ENCODE data around the gene RUBCNL. TPM values are rescaled to one million over a fixed set of nuclear protein-coding genes. Genes with fewer than 3 reads are reported as not detected.

Gene RUBCNL
- total and polyA plus RNA-seq, 2 of the 4 experiments (the other 2 are of a cell fraction): 0.03 TPM; not detected in 1

DNA sequence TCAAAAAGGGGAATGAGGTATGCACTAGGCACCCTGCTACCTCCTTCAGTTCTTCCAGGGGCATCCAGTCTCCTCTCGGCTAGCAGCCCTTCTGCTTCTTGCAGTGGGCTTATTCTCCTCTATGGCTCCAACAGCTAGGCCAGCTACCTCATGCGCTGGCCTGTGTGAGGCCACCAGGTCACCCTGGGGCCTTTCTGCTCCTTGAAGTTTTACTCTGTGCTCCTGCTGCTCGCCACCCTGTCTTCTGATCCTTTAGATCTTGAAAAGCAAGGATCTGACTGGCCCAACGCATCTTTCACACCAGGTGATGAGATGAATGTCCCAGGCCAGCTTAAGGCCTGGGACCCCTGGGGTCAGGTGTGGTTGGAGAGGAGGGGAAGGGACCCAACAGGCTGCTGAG, 66.2 kb downstream of the RUBCNL start:
- POLR2A ChIA-PET (ENCODE audit: unreplicated experiment): no interaction called here
- H2BK20ac ChIP-seq (ENCODE audit: low read depth, low read length): no peak overlapping the region
- H4K20me1 ChIP-seq (ENCODE audit: insufficient read depth, low read length): no peaks in the 10 kb centered on the region
- H2BK15ac ChIP-seq (ENCODE audit: low read depth, low read length): no peak overlapping the region
- H3K4me1 ChIP-seq (ENCODE audit: control insufficient read depth, insufficient read depth, low read length): no peaks in the 10 kb centered on the region
- H3K79me1 ChIP-seq (ENCODE audit: low read depth in 1 of 2, low read length in 2 of 2): no peaks in the 10 kb centered on the region
- H3K9me1 ChIP-seq (ENCODE audit: insufficient read depth, low read length): no peaks in the 10 kb centered on the region
- peaks cover 6% of the 10 kb centered on the region; the same call in 1 of the 2 replicates for H3K27me3 ChIP-seq (ENCODE audit: control insufficient read depth, insufficient read depth, low read length)
- BruUV-seq (replicated peaks): no TSS peak
- H4K5ac ChIP-seq (ENCODE audit: low read depth, low read length): no peak overlapping the region
- no peak overlapping the region for H3K4me2 ChIP-seq (ENCODE audit: low read depth, low read length)
- no peak overlapping the region for H3K9ac ChIP-seq (ENCODE audit: low read depth, low read length)
- no peak overlapping the region for H3K4ac ChIP-seq (ENCODE audit: low read depth, low read length)
- no peak overlapping the region for H3K23ac ChIP-seq (ENCODE audit: low read depth, low read length)
- DNase-seq (no peak), ATAC-seq (ENCODE audit: low read depth) (no peak)
- no peak overlapping the region for H3K4me3 ChIP-seq (ENCODE audit: insufficient read depth, low read depth, low read length)
- H3K14ac ChIP-seq (replicated peaks; ENCODE audit: low read depth, low read length): no peak overlapping the region
- H2BK120ac ChIP-seq (ENCODE audit: low read depth, low read length): no peak overlapping the region
- H4K8ac ChIP-seq (ENCODE audit: low read depth in 2 of 2, low read length in 2 of 2): no peak overlapping the region
- H4K91ac ChIP-seq (ENCODE audit: insufficient read depth, low read depth, low read length): no peak overlapping the region
- no peak overlapping the region for H3K18ac ChIP-seq (ENCODE audit: low read depth, low read length)
- H3K27ac ChIP-seq (ENCODE audit: insufficient read depth, low read length): no peak overlapping the region
- CTCF ChIA-PET: no interaction called here
- no peak overlapping the region for H2BK5ac ChIP-seq (ENCODE audit: low read depth, low read length, poor library complexity, severe bottlenecking)
- intact Hi-C loops (cut with micrococcal nuclease) (loop anchor here (1.0 kb wide), 1 partner anchor 161 kb away; no protein-coding TSS in a partner anchor), in situ Hi-C loops (cut with MboI; ENCODE audit: low sequenced_read_pairs) (no loop called here), dilution Hi-C loops (cut with HindIII; ENCODE audit: low sequenced_read_pairs, unreplicated experiment) (no loop called here)
- no peak overlapping the region for H2AK5ac ChIP-seq (ENCODE audit: low read depth, low read length)
- 83% methylated on average over 3 of the region's 4 CpGs; no CpG with 5 or more reads in 1 of the 2 experiments for WGBS, 2 experiments (ENCODE audit: extremely low coverage in 2 of 2, insufficient read length in 1 of 2)
- no peaks in the 10 kb centered on the region for H3K36me3 ChIP-seq (ENCODE audit: control insufficient read depth, insufficient read depth, low read length)
- H3K9me3 ChIP-seq (ENCODE audit: control insufficient read depth, insufficient read depth, low read length): no peaks in the 10 kb centered on the region
- TF ChIP-seq CTCF (conservative IDR thresholded peaks at IDR 0.05; ENCODE audit: low read depth, low read length) (no peak), NFE2L2 (IDR thresholded peaks at IDR 0.05; ENCODE audit: low read depth, low read length) (no peak), CEBPB (IDR thresholded peaks at IDR 0.05; ENCODE audit: low read depth, low read length) (no peak), RAD21 (IDR thresholded peaks at IDR 0.05; ENCODE audit: low read length) (no peak), RFX5 (IDR thresholded peaks at IDR 0.05; ENCODE audit: low read depth, low read length) (no peak), FOS (IDR thresholded peaks at IDR 0.05; ENCODE audit: low read depth, low read length) (no peak), SMC3 (IDR thresholded peaks at IDR 0.05; ENCODE audit: low read depth, low read length) (no peak), CHD1 (IDR thresholded peaks at IDR 0.05; ENCODE audit: low read depth, low read length) (no peak), POLR2A (IDR thresholded peaks at IDR 0.05; ENCODE audit: low read depth, low read length) (no peak), BHLHE40 (IDR thresholded peaks at IDR 0.05; ENCODE audit: low read depth, low read length) (no peak), MXI1 (IDR thresholded peaks at IDR 0.05; ENCODE audit: borderline replicate concordance, low read depth, low read length) (no peak), MAZ (IDR thresholded peaks at IDR 0.05; ENCODE audit: borderline replicate concordance, low read depth, low read length) (no peak)
- TF ChIP-seq, protein P1, sequence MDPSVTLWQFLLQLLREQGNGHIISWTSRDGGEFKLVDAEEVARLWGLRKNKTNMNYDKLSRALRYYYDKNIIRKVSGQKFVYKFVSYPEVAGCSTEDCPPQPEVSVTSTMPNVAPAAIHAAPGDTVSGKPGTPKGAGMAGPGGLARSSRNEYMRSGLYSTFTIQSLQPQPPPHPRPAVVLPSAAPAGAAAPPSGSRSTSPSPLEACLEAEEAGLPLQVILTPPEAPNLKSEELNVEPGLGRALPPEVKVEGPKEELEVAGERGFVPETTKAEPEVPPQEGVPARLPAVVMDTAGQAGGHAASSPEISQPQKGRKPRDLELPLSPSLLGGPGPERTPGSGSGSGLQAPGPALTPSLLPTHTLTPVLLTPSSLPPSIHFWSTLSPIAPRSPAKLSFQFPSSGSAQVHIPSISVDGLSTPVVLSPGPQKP (IDR thresholded peaks at IDR 0.05; ENCODE audit: borderline replicate concordance, low read depth, low read length): no peak
- TF ChIP-seq, protein P2, sequence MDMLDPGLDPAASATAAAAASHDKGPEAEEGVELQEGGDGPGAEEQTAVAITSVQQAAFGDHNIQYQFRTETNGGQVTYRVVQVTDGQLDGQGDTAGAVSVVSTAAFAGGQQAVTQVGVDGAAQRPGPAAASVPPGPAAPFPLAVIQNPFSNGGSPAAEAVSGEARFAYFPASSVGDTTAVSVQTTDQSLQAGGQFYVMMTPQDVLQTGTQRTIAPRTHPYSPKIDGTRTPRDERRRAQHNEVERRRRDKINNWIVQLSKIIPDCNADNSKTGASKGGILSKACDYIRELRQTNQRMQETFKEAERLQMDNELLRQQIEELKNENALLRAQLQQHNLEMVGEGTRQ (IDR thresholded peaks at IDR 0.05; ENCODE audit: low read depth, low read length): no peak
- H2AK9ac ChIP-seq (replicated peaks; ENCODE audit: low read depth, low read length, poor library complexity): no peak overlapping the region
- no peak overlapping the region for H3K56ac ChIP-seq (ENCODE audit: extremely low read depth, insufficient read depth, low read length)
- no peak overlapping the region for H2AFZ ChIP-seq (replicated peaks; ENCODE audit: low read length, poor library complexity)

Data from IMR-90 (cell line).